Measurements from ENCODE around the gene GORASP2. TPM values are rescaled to one million over a fixed set of nuclear protein-coding genes. Genes with fewer than 3 reads are reported as not detected.

The GORASP2 gene
- polyA plus RNA-seq, 1 experiment: 222 TPM

- ChIA-PET POLR2A (no interaction called here), CTCF (no interaction called here)
- Histone ChIP-seq H3K27me3 (ENCODE audit: control insufficient read depth, insufficient read depth, low read length) (no peaks in the 10 kb centered on the region), H3K4me3 (ENCODE audit: low read depth, low read length) (no peak overlapping the region), H3K9me3 (ENCODE audit: control insufficient read depth, insufficient read depth, low read length) (peaks cover 20% of the 10 kb centered on the region), H3K27ac (ENCODE audit: low read depth, low read length) (no peak overlapping the region)
- DNase-seq (ENCODE audit: low read depth, low spot score): no peak
- TF ChIP-seq CTCF (IDR thresholded peaks at IDR 0.05; ENCODE audit: low read depth, low read length): no peak
Observed at GRCh38 chr2:170922634-170923494, 6.2 kb upstream of the GORASP2 start.

- Histone ChIP-seq H3K9me3 (ENCODE audit: control insufficient read depth, insufficient read depth, low read length) (peaks cover 20% of the 10 kb centered on the region), H3K27ac (ENCODE audit: low read depth, low read length) (no peak overlapping the region), H3K4me3 (ENCODE audit: low read depth, low read length) (no peak overlapping the region), H3K27me3 (ENCODE audit: control insufficient read depth, insufficient read depth, low read length) (no peaks in the 10 kb centered on the region)
- ChIA-PET CTCF (no interaction called here), POLR2A (no interaction called here)
- TF ChIP-seq CTCF (IDR thresholded peaks at IDR 0.05; ENCODE audit: low read depth, low read length): no peak
- DNase-seq (ENCODE audit: low read depth, low spot score): no peak
Observed at GRCh38 chr2:170923799-170924198, 5.3 kb upstream of the GORASP2 start.

- Histone ChIP-seq H3K4me3 (ENCODE audit: low read depth, low read length) (no peak overlapping the region), H3K27me3 (ENCODE audit: control insufficient read depth, insufficient read depth, low read length) (no peaks in the 10 kb centered on the region), H3K27ac (ENCODE audit: low read depth, low read length) (no peak overlapping the region), H3K9me3 (ENCODE audit: control insufficient read depth, insufficient read depth, low read length) (peaks cover 20% of the 10 kb centered on the region)
- ChIA-PET POLR2A (no interaction called here), CTCF (no interaction called here)
- no peak for TF ChIP-seq CTCF (IDR thresholded peaks at IDR 0.05; ENCODE audit: low read depth, low read length)
- DNase-seq (ENCODE audit: low read depth, low spot score): no peak
Observed at GRCh38 chr2:170924969-170925368, 4.1 kb upstream of the GORASP2 start.

GRCh38 chr2:170925923-170926322 is 3.1 kb upstream of the GORASP2 start:
- TF ChIP-seq CTCF (IDR thresholded peaks at IDR 0.05; ENCODE audit: low read depth, low read length): no peak
- Histone ChIP-seq H3K27ac (ENCODE audit: low read depth, low read length) (no peak overlapping the region), H3K9me3 (ENCODE audit: control insufficient read depth, insufficient read depth, low read length) (peaks cover 20% of the 10 kb centered on the region), H3K27me3 (ENCODE audit: control insufficient read depth, insufficient read depth, low read length) (no peaks in the 10 kb centered on the region), H3K4me3 (ENCODE audit: low read depth, low read length) (no peak overlapping the region)
- POLR2A ChIA-PET: no interaction called here
- CTCF ChIA-PET: interaction anchor here (1.0 kb wide), 1 partner anchor 49 kb away, joined by 3 read pairs; no protein-coding TSS in a partner anchor
- DNase-seq (ENCODE audit: low read depth, low spot score): no peak

GRCh38 chr2:170926743-170927297 is 2.2 kb upstream of the GORASP2 start:
- ChIA-PET CTCF (interaction anchor here (1.0 kb wide), 1 partner anchor 50 kb away, joined by 3 read pairs; no protein-coding TSS in a partner anchor), POLR2A (no interaction called here)
- DNase-seq (ENCODE audit: low read depth, low spot score): no peak
- H3K4me3 ChIP-seq (ENCODE audit: low read depth, low read length): no peak overlapping the region
- no peak overlapping the region for H3K27ac ChIP-seq (ENCODE audit: low read depth, low read length)
- H3K9me3 ChIP-seq (ENCODE audit: control insufficient read depth, insufficient read depth, low read length): peaks cover 20% of the 10 kb centered on the region
- no peaks in the 10 kb centered on the region for H3K27me3 ChIP-seq (ENCODE audit: control insufficient read depth, insufficient read depth, low read length)
- TF ChIP-seq CTCF (IDR thresholded peaks at IDR 0.05; ENCODE audit: low read depth, low read length): no peak
